Suprapubic skin (tissue), 3 donors: ENCODE measurements around the gene E4F1.

ENCODE experiments used
- CTCF ChIP-seq, 2 donors: fragments of 200-600 bp in 1 of 2; fragments of 450-650 bp in 1 of 2; sonication (generic) in 1 of 2; IDR thresholded peaks; one replicate each; pipeline ENCODE4 v1.5.1; 2016 to 2019; ENCODE audit warnings: antibody characterized with exemption in 2 of 2, mild to moderate bottlenecking in 1 of 2, moderate library complexity in 1 of 2
- POLR2A ChIP-seq, 2 donors: fragments of 450-650 bp; IDR thresholded peaks; one replicate each; pipeline ENCODE4 v1.6.1; 2017; ENCODE audit warnings: antibody characterized with exemption in 2 of 2, mild to moderate bottlenecking in 2 of 2, moderate library complexity in 2 of 2

GRCh38 chr16:2189252-2189893 lies 34.0 kb upstream of the E4F1 start:
- TF ChIP-seq POLR2A (IDR thresholded peaks at IDR 0.05) (no peak), CTCF (IDR thresholded peaks at IDR 0.05) (no peak)
